HL-60 (cell line): Measurements from ENCODE around the gene GMDS.

ENCODE experiments used
- DNase-seq, 2 experiments: peaks; one replicate each; pipeline ENCODE4 v3.0.0-alpha.2; 2010 to 2020; ENCODE audit warnings: low read depth in 1 of 2, low spot score in 1 of 2
- H3K27ac ChIP-seq: fragments of 250-450 bp; sonication (Bioruptor Pico); replicated peaks from 2 replicates; pipeline ENCODE4 v1.5.1; 2020; ENCODE audit warnings: mild to moderate bottlenecking, moderate library complexity
- H3K27me3 ChIP-seq: fragments of 250-450 bp; sonication (Bioruptor Pico); 2 replicates; pipeline ENCODE4 v1.5.1; 2021; ENCODE audit warnings: mild to moderate bottlenecking, moderate library complexity; ENCODE audit not compliant: insufficient read depth, poor library complexity, severe bottlenecking
- H3K4me3 ChIP-seq: replicated peaks from 2 replicates; pipeline ENCODE4 v1.5.1; 2011; ENCODE audit warnings: mild to moderate bottlenecking, control low read depth, low read length; ENCODE audit not compliant: insufficient read depth
- CTCF ChIP-seq: IDR thresholded peaks from one replicate; pipeline ENCODE4 v1.5.1; 2011; ENCODE audit warnings: low read length, control low read depth, inconsistent platforms; ENCODE audit not compliant: insufficient read depth
- GABPA ChIP-seq: IDR thresholded peaks from 2 replicates; pipeline ENCODE4 v1.6.1; 2012; ENCODE audit warnings: low read depth
- POLR2AphosphoS5 ChIP-seq: IDR thresholded peaks from 2 replicates; pipeline ENCODE4 v1.6.1; 2012; ENCODE audit warnings: low read depth
- REST ChIP-seq: IDR thresholded peaks from 2 replicates; pipeline ENCODE4 v1.6.1; 2012; ENCODE audit warnings: low read depth; ENCODE audit not compliant: insufficient replicate concordance
- SPI1 ChIP-seq: IDR thresholded peaks from 2 replicates; pipeline ENCODE4 v1.6.1; 2012; ENCODE audit warnings: low read depth, mild to moderate bottlenecking, borderline replicate concordance

Gene GMDS

GRCh38 chr6:2000962-2001361 lies 244.4 kb downstream of the GMDS start:
- Histone ChIP-seq H3K27me3 (no peaks in the 10 kb centered on the region), H3K4me3 (no peak overlapping the region), H3K27ac (no peak overlapping the region)
- DNase-seq: no peak
- no peak for TF ChIP-seq SPI1
- TF ChIP-seq POLR2AphosphoS5: no peak
- TF ChIP-seq CTCF: no peak

GRCh38 chr6:1997702-1998101 lies 247.7 kb downstream of the GMDS start:
- no peak for DNase-seq
- H3K27ac ChIP-seq: no peak overlapping the region
- TF ChIP-seq POLR2AphosphoS5 (no peak), GABPA (no peak), SPI1 (no peak), CTCF (no peak), REST (no peak)

GRCh38 chr6:1995636-1996035 lies 249.8 kb downstream of the GMDS start:
- no peak for DNase-seq
- Histone ChIP-seq H3K27me3 (no peaks in the 10 kb centered on the region), H3K4me3 (no peak overlapping the region), H3K27ac (no peak overlapping the region)
- TF ChIP-seq REST (no peak), CTCF (no peak), SPI1 (no peak), GABPA (no peak), POLR2AphosphoS5 (no peak)

More at GRCh38 chr6:1997702-1998101, 247.7 kb downstream of the GMDS start:
- no peaks in the 10 kb centered on the region for H3K27me3 ChIP-seq
- H3K4me3 ChIP-seq: no peak overlapping the region

GRCh38 chr6:1993042-1993441 lies 252.4 kb downstream of the GMDS start:
- no peak for TF ChIP-seq GABPA
- Histone ChIP-seq H3K27ac (no peak overlapping the region), H3K27me3 (no peaks in the 10 kb centered on the region), H3K4me3 (no peak overlapping the region)
- DNase-seq: no peak
